ENCODE measurements around the gene LRMDA. TPM values are rescaled to one million over a fixed set of nuclear protein-coding genes. Genes with fewer than 3 reads are reported as not detected.

The LRMDA gene
- total RNA-seq, 1 donor from 2014 or later, result 29.9 TPM

GRCh38 chr10:75392744-75393143, 38.7 kb upstream of the LRMDA start:
- peaks cover 23% of the 10 kb centered on the region for H3K4me1 ChIP-seq
- no peak for TF ChIP-seq CTCF (IDR thresholded peaks at IDR 0.05)
- no peaks in the 10 kb centered on the region for H3K9me3 ChIP-seq
- ATAC-seq (no peak), DNase-seq (no peak)
- H3K4me3 ChIP-seq, result no peak overlapping the region
- H3K27me3 ChIP-seq (ENCODE audit: low read depth), result peaks cover 13% of the 10 kb centered on the region
- intact Hi-C loops (cut with DNase I), result no loop called here
- no peaks in the 10 kb centered on the region for H3K36me3 ChIP-seq
- H3K27ac ChIP-seq, result no peak overlapping the region

- Histone ChIP-seq H3K4me1 (peaks cover 23% of the 10 kb centered on the region), H3K27ac (no peak overlapping the region), H3K9me3 (no peaks in the 10 kb centered on the region), H3K27me3 (ENCODE audit: low read depth) (peaks cover 13% of the 10 kb centered on the region), H3K4me3 (no peak overlapping the region), H3K36me3 (peaks cover 10% of the 10 kb centered on the region)
- no peak for TF ChIP-seq CTCF (IDR thresholded peaks at IDR 0.05)
- DNase-seq (no peak), ATAC-seq (no peak)
- intact Hi-C loops (cut with DNase I), result no loop called here
Measured at GRCh38 chr10:75394221-75394620, 37.2 kb upstream of the LRMDA start.

- peak; percentile 55 to 68 for ATAC-seq
Measured at GRCh38 chr10:75395066-75395931, 36.1 kb upstream of the LRMDA start.

GRCh38 chr10:75395932-75396630, 35.3 kb upstream of the LRMDA start:
- intact Hi-C loops (cut with DNase I), result no loop called here
- Histone ChIP-seq H3K4me1 (peaks cover 29% of the 10 kb centered on the region), H3K27me3 (ENCODE audit: low read depth) (peaks cover 13% of the 10 kb centered on the region), H3K4me3 (peak overlapping the region; percentile 93), H3K9me3 (no peaks in the 10 kb centered on the region), H3K27ac (peak overlapping the region; percentile 97), H3K36me3 (peaks cover 16% of the 10 kb centered on the region)
- DNase-seq (peak; percentile 57), ATAC-seq (peak; percentile 1 to 31)
- no peak for TF ChIP-seq CTCF (IDR thresholded peaks at IDR 0.05)

More at GRCh38 chr10:75395066-75395931, 36.1 kb upstream of the LRMDA start:
- DNase-seq, result peak; percentile 75
- Histone ChIP-seq H3K4me3 (peak overlapping the region; percentile 93), H3K27me3 (ENCODE audit: low read depth) (peaks cover 13% of the 10 kb centered on the region), H3K27ac (peak overlapping the region; percentile 97), H3K36me3 (peaks cover 16% of the 10 kb centered on the region), H3K4me1 (peaks cover 29% of the 10 kb centered on the region), H3K9me3 (no peaks in the 10 kb centered on the region)
- TF ChIP-seq CTCF (IDR thresholded peaks at IDR 0.05), result peak; percentile 96
- intact Hi-C loops (cut with DNase I), result no loop called here

GRCh38 chr10:75396631-75397495, 34.6 kb upstream of the LRMDA start:
- Histone ChIP-seq H3K27me3 (ENCODE audit: low read depth) (peaks cover 13% of the 10 kb centered on the region), H3K4me1 (peaks cover 29% of the 10 kb centered on the region), H3K36me3 (peaks cover 16% of the 10 kb centered on the region), H3K9me3 (no peaks in the 10 kb centered on the region), H3K27ac (peak overlapping the region; percentile 97), H3K4me3 (peak overlapping the region; percentile 93)
- intact Hi-C loops (cut with DNase I), result no loop called here
- ATAC-seq, result peak; percentile 4 to 17
- TF ChIP-seq CTCF (IDR thresholded peaks at IDR 0.05), result no peak
- peak; percentile 55 for DNase-seq
